Activated CD4-positive, alpha-beta T cell treated with anti-CD3 and anti-CD28 coated beads for 24 hours (primary cell): ENCODE results near the gene NDNF.

Experiments
- DNase-seq, 2 donors: peaks; one replicate each; pipeline ENCODE4 v3.0.0-alpha.2; 2020; ENCODE audit warnings: low read depth in 2 of 2

NDNF gene

DNA sequence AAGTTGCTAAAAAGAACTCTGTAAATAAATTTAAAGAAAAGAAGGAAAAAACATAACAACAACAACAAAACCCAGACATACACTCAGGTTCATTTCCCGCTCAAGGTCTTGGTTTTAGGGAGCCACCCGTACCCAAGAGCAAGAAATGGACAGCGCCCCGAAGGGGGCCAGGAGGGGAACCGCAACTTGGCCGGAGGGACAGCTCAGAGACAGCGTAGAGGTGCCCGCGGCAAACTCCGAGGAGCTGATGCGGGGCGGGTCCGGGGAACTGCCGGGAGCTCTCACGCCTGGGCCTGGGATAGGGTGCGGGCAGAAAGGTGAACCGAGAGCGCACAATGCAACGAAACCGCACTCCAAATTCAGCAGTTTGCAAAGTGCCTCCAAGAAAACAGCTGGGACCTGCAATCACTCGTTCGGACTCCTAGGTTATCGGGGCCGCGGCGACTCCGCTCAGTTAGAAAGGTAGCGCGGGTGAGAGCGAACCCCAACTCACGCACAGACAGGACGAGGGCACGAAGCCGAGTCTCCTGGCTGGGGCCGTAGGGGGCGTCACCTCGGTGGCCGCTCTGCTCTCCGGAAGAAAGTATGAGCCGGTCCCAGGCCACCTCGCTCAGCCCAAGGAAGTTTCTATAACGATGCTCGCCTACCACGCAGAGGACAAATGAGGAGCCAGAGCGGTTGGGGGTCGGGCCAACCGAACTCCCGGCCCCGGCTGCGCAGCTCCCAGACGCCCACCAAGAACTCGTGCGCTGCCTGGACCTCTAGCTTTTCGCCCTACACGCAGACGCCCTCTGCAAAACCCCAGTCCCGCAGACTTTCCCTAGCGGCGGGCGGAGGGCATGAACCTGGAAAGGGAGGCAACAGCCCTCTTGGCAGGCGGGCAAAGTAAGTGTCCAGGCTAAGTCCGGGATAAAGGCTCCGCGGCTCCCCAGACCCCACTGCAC, 1.4 kb downstream of the NDNF start:
- DNase-seq, result peak in 1 of 2 donors; percentile 2

GRCh38 chr4:121070274-121070673, 2.1 kb downstream of the NDNF start:
- no peak for DNase-seq

GRCh38 chr4:121069430-121069829, 2.9 kb downstream of the NDNF start:
- no peak for DNase-seq

DNA sequence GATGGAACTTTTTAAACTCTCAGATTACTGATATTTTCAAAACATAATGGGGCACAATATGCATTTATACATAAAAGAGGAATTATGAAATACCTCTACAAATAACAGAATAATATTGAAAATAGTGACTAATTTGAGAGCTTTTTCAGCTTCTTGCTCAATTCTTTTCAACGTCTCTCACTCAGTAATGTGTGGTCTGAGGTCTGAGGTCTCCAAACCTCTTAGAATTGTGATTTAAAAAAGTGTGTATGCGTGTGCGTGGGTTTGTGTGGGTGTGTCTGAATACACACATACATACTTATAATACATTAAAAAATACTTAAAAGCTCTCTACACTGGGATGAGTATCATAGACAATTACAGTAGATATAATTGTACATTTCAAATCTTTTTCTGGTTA, 7.9 kb downstream of the NDNF start:
- DNase-seq, result no peak

DNA sequence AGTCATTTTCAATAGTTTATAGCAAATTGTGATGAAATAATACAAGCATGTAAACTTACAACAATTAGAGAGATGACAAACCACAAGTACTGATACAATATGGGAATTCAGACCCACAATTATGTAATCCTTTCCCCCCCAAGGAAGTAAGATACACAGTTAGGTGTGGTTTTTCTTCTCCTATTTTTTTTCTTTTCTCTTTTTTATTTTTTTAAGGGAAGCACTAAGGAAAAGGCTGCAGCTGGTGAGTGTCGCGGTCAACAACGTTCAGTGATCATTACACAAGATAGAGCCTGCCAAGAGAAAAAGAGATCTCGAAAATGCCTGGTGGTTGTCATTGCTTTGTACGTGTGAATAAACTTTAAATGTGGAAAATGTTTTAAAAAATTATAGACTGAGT, 9.8 kb downstream of the NDNF start:
- DNase-seq, result no peak

- DNase-seq, result no peak
These were observed 10.5 kb downstream of the NDNF start for GRCh38 chr4:121061861-121062260.

- DNase-seq, result no peak
These were observed 11.1 kb downstream of the NDNF start for GRCh38 chr4:121061215-121061614.

DNA sequence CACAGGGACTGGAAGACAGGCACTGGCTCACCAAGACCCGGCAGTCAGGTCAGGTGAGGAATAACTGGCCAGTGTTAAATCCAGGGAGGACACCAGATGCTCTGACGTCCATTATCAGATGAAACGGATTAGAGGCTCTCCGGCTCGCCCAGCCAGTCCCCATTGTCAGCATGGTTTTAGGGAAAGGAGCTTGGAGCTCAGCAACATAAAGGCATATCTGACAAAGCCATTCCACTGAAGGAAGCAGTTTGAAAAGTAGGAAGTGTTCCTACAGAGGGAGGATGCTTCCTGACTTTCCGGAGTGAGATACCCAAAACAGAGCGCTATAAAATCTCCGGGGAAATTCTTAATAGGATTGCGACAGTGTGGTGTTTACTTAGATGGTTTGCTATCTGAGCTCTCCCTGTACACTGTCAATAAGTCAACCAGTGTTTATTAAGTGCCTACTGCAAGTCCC, 14.8 kb downstream of the NDNF start:
- no peak for DNase-seq

- no peak for DNase-seq
These were observed 16.3 kb downstream of the NDNF start for GRCh38 chr4:121056066-121056465.

DNA sequence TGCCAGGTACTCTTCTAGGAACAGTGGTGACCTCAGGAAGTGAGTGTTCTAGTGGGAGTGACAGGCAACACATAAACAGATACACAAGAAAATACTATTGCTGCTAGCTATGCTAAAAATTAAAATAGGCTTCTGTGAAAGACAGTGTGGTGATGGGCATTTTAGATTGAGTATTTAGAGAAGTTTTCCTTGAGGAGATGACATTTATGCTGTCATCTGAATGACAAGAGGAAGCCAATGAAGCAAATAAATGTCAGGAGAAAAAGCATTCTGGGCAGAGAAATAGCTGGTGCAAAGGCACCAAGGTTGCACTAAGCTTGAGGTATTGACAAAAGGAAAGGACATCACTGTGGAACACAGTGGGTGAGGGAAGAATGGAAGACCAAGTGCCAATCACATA, 18.0 kb downstream of the NDNF start:
- no peak for DNase-seq

DNA sequence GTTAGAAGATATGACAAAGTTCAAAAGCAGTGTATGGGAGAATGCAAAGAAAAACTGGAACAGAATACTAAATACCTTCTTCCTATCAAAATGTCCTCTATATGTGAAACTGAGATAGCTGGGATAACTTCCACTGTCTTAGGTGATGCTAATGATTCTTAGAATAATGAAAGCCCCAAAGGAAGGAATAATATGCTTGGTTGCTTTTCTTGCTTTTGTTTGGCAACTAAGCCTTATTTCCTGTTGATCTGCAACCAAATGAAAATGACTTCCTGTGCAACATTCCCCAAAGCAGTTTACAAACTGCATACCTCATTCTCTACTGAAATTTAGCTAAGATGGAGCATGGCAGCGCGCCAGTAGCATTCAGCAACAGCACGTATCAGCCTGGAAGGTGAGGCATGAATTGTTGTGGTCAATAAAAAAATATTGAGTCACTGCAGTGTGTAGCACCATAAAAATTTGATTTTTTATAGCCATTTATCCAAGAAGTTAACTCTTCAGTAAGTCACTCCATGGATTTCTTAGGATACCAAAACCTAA, 18.7 kb downstream of the NDNF start:
- DNase-seq, result no peak

- no peak for DNase-seq
These were observed 22.0 kb downstream of the NDNF start for GRCh38 chr4:121050300-121050699.

GRCh38 chr4:121049072-121049599, 23.2 kb downstream of the NDNF start:
- no peak for DNase-seq

DNA sequence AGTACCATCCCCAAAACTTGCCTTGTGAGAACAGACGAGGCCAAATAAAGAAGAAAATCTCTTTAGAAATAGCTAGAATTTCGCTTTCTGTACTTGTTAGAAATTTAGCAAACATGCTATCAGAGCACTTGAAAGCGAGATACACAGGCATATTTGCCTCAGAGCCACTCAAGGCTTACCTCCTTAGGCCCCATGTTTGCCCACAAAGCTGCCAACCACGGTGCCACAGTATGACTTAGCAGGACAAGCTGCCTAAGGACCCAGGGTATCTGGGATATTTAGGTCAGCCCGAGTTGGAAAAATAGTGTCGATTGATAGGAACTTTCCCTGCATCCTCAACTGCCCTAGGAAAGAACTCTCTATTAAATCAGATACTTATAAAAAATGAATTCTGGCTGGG, 24.2 kb downstream of the NDNF start:
- no peak for DNase-seq

- DNase-seq, result peak in 1 of 2 donors; percentile 16
These were observed 30.8 kb downstream of the NDNF start for GRCh38 chr4:121041307-121042090.

- no peak for DNase-seq
These were observed 38.3 kb downstream of the NDNF start for GRCh38 chr4:121034017-121034416.

GRCh38 chr4:121030711-121031110, 41.6 kb downstream of the NDNF start:
- no peak for DNase-seq

DNA sequence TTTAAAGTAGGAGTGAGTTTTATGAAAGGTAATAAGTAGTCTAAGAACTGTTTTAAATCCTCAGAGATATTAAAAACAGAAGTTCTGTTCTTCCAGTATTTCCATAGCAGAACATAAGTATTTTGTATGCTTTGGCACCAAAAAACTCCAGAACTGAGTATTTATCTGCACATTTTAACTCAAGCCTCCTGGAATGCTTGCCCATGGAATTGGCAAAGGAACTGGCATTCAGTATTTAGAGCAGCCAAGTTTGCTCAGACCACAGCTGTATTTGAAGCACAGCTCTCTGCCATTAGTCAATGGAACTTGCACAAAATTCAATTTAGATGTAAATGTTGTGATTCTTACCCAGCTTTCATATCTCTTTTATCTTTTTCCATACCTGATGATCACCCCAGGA, 42.2 kb downstream of the NDNF start:
- no peak for DNase-seq

GRCh38 chr4:121026034-121026433, 46.3 kb downstream of the NDNF start:
- no peak for DNase-seq

DNA sequence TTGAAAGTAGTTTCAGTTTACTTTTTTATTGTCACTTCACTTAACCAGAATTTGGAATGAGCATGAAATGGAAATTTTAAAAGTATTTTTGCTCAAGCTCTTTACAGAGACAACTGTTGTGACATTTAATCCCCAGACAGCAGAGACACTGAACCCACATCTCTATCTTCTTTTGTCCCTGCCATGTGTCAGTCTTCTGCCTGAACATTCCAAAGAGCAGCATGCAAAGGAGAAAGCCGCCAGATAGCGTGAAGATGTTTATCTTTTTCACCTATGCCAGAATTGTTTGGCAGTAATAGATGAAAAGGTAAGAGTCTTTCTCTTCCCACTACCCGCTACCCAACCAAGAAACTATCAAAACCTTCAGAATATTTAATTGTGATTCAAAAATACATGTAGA, 46.8 kb downstream of the NDNF start:
- DNase-seq, result no peak

GRCh38 chr4:121018543-121018942, 53.8 kb downstream of the NDNF start:
- no peak for DNase-seq

DNA sequence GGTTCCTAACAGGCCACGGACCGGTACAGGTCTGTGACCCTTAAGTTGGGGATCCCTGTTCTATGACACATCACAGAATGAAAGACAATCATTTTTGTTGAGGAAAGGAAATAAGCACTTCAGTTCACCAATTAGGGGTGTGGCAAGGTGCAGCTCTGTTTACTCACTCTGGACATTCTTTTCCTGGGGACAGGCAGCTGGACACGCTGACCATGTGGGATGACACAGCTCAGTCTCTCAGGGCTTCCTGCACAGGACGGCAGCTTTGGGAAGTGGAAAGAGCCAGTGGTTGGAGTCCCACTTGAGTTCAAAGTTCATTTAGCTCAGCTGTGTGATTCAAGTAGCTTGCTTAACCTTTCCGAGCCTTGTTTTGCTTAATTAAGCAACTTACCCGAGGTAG, 55.7 kb downstream of the NDNF start:
- no peak for DNase-seq
